Uterus (tissue), 2 donors: ENCODE measurements around the gene NCAM1.

ENCODE experiments used
- POLR2A ChIP-seq, 2 donors: fragments of 450-650 bp; IDR thresholded peaks; one replicate each; pipeline ENCODE4 v1.6.1; 2016; ENCODE audit warnings: antibody characterized with exemption in 2 of 2, mild to moderate bottlenecking in 1 of 2, moderate library complexity in 1 of 2
- TF ChIP-seq, protein P1 (sequence below), 4 experiments: fragments of 200-600 bp in 2 of 4; fragments of 450-650 bp in 2 of 4; sonication (generic) in 2 of 4; IDR thresholded peaks; one replicate each; pipeline ENCODE4 v1.5.1; 2016 to 2019; ENCODE audit warnings: antibody characterized with exemption in 4 of 4, mild to moderate bottlenecking in 2 of 4, moderate library complexity in 1 of 4

GRCh38 chr11:112965656-112966055 lies 4.4 kb downstream of the NCAM1 start:
- TF ChIP-seq, protein P1, sequence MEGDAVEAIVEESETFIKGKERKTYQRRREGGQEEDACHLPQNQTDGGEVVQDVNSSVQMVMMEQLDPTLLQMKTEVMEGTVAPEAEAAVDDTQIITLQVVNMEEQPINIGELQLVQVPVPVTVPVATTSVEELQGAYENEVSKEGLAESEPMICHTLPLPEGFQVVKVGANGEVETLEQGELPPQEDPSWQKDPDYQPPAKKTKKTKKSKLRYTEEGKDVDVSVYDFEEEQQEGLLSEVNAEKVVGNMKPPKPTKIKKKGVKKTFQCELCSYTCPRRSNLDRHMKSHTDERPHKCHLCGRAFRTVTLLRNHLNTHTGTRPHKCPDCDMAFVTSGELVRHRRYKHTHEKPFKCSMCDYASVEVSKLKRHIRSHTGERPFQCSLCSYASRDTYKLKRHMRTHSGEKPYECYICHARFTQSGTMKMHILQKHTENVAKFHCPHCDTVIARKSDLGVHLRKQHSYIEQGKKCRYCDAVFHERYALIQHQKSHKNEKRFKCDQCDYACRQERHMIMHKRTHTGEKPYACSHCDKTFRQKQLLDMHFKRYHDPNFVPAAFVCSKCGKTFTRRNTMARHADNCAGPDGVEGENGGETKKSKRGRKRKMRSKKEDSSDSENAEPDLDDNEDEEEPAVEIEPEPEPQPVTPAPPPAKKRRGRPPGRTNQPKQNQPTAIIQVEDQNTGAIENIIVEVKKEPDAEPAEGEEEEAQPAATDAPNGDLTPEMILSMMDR (IDR thresholded peaks at IDR 0.05): no peak
- no peak for TF ChIP-seq POLR2A (IDR thresholded peaks at IDR 0.05)
